PC-3 (cell line): ENCODE data around the gene IL1RAPL2. TPM values are rescaled to one million over a fixed set of nuclear protein-coding genes. Genes with fewer than 3 reads are reported as not detected.
A peak's percentile ranks its signal among the peaks of the same experiment; 100 is the strongest.

ENCODE experiments used
- ATAC-seq: fragments of 200-7000 bp; cut with Tn5 transposase; 2 replicates; pipeline ENCODE4 v1.9.1; 2020; ENCODE audit warnings: mild to moderate bottlenecking, moderate library complexity
- BruUV-seq: library from RNA; stranded (reverse); fragments of 400-500 nt; replicated peaks from 2 replicates; lab custom pipeline; 2021; lab: Mats Ljungman, UMichigan
- CTCF ChIA-PET: fragments of 300-600 bp; sonication (Branson Sonifier 250); formaldehyde crosslinking; loops from one replicate; lab custom pipeline; 2022; ENCODE audit warnings: antibody characterized with exemption; lab: Charles Lee
- POLR2A ChIA-PET: fragments of 300-600 bp; sonication (Branson Sonifier 250); formaldehyde crosslinking; loops from one replicate; lab custom pipeline; 2022; ENCODE audit warnings: antibody characterized with exemption; ENCODE audit not compliant: unreplicated experiment; lab: Charles Lee
- DNase-seq: peaks from one replicate; pipeline ENCODE4 v3.0.0-alpha.2; 2015
- H2AFZ ChIP-seq: fragments of 300-600 bp; sonication (generic); 2 replicates; pipeline ENCODE4 v1.6.0; 2016; ENCODE audit warnings: antibody characterized with exemption, low read length
- H3F3A ChIP-seq: fragments of 300-600 bp; sonication (generic); one replicate; pipeline ENCODE4 v1.6.0; 2017; ENCODE audit warnings: antibody characterized with exemption, low read length, control low read depth, mild to moderate bottlenecking; ENCODE audit not compliant: unreplicated experiment
- H3K27ac ChIP-seq: fragments of 300-600 bp; sonication (generic); 2 replicates; pipeline ENCODE4 v1.5.1; 2016; ENCODE audit warnings: mild to moderate bottlenecking, low read length
- H3K27me3 ChIP-seq: fragments of 300-600 bp; sonication (generic); 2 replicates; pipeline ENCODE4 v1.6.1; 2016; ENCODE audit warnings: low read length, mixed read lengths
- H3K36me3 ChIP-seq: fragments of 300-600 bp; sonication (generic); 2 replicates; pipeline ENCODE4 v1.6.1; 2016; ENCODE audit warnings: low read depth, mixed run types, low read length, mixed read lengths
- H3K4me1 ChIP-seq: fragments of 300-600 bp; sonication (generic); 2 replicates; pipeline ENCODE4 v1.5.1; 2016; ENCODE audit warnings: low read length; ENCODE audit not compliant: insufficient read depth
- H3K4me2 ChIP-seq: fragments of 300-600 bp; sonication (generic); 2 replicates; pipeline ENCODE4 v1.6.0; 2016; ENCODE audit warnings: low read length
- H3K4me3 ChIP-seq: fragments of 300-600 bp; sonication (generic); 2 replicates; pipeline ENCODE4 v1.5.1; 2016; ENCODE audit warnings: mild to moderate bottlenecking, low read length, mixed read lengths
- H3K79me2 ChIP-seq: fragments of 300-600 bp; sonication (generic); 2 replicates; pipeline ENCODE4 v1.6.1; 2017; ENCODE audit warnings: low read length, mixed read lengths
- H3K9ac ChIP-seq: fragments of 300-600 bp; sonication (generic); 2 replicates; pipeline ENCODE4 v1.6.0; 2016; ENCODE audit warnings: mild to moderate bottlenecking, low read length
- H3K9me2 ChIP-seq: fragments of 300-600 bp; sonication (generic); replicated peaks from 2 replicates; pipeline ENCODE4 v1.6.1; 2016; ENCODE audit warnings: mixed run types, low read length, mixed read lengths
- H3K9me3 ChIP-seq: fragments of 300-600 bp; sonication (generic); 2 replicates; pipeline ENCODE4 v1.6.1; 2016; ENCODE audit warnings: low read length, mixed read lengths
- H4K20me1 ChIP-seq: fragments of 300-600 bp; sonication (generic); 2 replicates; pipeline ENCODE4 v1.6.1; 2016; ENCODE audit warnings: low read length, mixed read lengths
- CTCF ChIP-seq: fragments of 300-600 bp; sonication (generic); conservative IDR thresholded peaks from 2 replicates; pipeline ENCODE4 v1.5.1; 2017; ENCODE audit warnings: antibody characterized with exemption, low read depth, mild to moderate bottlenecking, low read length
- EZH2 ChIP-seq: fragments of 300-600 bp; sonication (generic); IDR thresholded peaks from one replicate; pipeline ENCODE4 v1.6.1; 2017; ENCODE audit warnings: antibody characterized with exemption, mild to moderate bottlenecking, low read length; ENCODE audit not compliant: unreplicated experiment
- EZH2phosphoT487 ChIP-seq: fragments of 300-600 bp; sonication (generic); IDR thresholded peaks from 2 replicates; pipeline ENCODE4 v1.6.1; 2018; ENCODE audit warnings: mild to moderate bottlenecking, antibody characterized with exemption, low read length, borderline replicate concordance
- intact Hi-C: fragments of 100-400 bp; cut with micrococcal nuclease; formaldehyde crosslinking; loops from 2 replicates; pipeline ENCODE4 v1.9.0; 2023
- total RNA-seq: library from RNA; depleted of rRNA; stranded (reverse); fragments of >200 nt; gene quantifications from 2 replicates; pipeline ENCODE4 v1.2.3, GENCODE V29; 2014

IL1RAPL2 gene
- total RNA-seq, 1 experiment from 2014 or later, result 0.62 TPM

DNA sequence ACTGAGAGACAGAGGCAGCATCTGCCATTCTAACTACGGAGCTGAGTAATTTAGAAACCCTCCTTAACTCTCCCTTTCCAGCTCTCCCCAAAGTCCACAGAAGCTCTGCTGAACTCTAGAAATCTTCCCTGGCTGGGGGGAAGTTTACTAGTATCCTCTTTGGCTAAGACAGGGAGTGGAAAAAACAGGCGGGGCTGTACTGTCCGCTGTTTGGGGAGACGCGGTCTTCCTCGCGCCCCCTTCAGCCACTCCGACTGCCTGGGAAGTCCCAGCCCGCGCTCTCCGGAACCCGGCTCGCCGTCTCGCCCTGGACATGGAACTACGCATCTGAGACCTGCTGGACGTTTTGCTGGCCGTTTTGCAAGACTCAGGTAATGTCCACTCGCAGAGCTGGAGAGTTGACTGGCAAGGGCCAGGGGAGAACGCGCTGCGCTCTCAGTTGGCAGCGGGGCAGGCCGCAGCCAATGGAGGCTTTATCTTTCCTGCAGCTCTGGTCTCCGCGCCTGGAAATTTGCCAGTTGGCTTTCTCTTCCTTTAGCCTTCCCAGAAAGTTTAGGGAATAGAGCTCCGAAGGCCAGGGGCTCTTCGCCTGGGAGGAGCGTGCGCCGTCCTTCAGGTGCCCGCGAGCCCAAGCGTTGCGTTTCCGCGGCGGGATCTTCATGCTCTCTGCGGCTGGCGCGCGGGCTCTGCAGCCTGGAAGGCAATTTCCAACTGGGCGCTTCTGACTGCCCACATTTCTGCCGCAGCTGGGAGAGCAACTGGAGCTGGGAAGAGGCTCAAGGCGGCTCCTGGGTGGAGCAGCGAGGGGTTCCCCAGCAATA lies 892 bp downstream of the IL1RAPL2 start:
- Histone ChIP-seq H3K9me3 (no peaks in the 10 kb centered on the region), H3K36me3 (no peaks in the 10 kb centered on the region), H3K4me3 (peak overlapping the region; percentile 80), H3K4me2 (peak overlapping the region; percentile 90), H2AFZ (peak overlapping the region; percentile 89), H3K79me2 (no peaks in the 10 kb centered on the region), H3K27ac (no peak overlapping the region), H3F3A (no peaks in the 10 kb centered on the region), H3K9me2 (no peaks in the 10 kb centered on the region), H3K4me1 (no peaks in the 10 kb centered on the region), H3K9ac (no peak overlapping the region), H3K27me3 (peaks cover 17% of the 10 kb centered on the region), H4K20me1 (no peaks in the 10 kb centered on the region)
- DNase-seq (peak; percentile 12), ATAC-seq (peak; percentile 42)
- ChIA-PET POLR2A (interaction anchor here (0.6 kb wide), 1 partner anchor 77 kb away, joined by 3 read pairs; no protein-coding TSS in a partner anchor), CTCF (interaction anchor here (0.9 to 1.4 kb wide), 2 partner anchors 146 to 355 kb away, joined by 5 to 6 read pairs; no protein-coding TSS in a partner anchor)
- intact Hi-C loops, result loop anchor here (1.0 to 5.0 kb wide), 6 partner anchors 80 to 625 kb away; no protein-coding TSS in a partner anchor
- BruUV-seq, result no TSS peak
- TF ChIP-seq CTCF (no peak), EZH2 (no peak), EZH2phosphoT487 (no peak)

- no peak for DNase-seq
- H3K27me3 ChIP-seq, result peaks cover 17% of the 10 kb centered on the region
- no peaks in the 10 kb centered on the region for H3K36me3 ChIP-seq
- H3K27ac ChIP-seq, result no peak overlapping the region
- no peaks in the 10 kb centered on the region for H3F3A ChIP-seq
- no TSS peak for BruUV-seq
- peak overlapping the region; percentile 80 for H3K4me3 ChIP-seq
- no peaks in the 10 kb centered on the region for H3K9me3 ChIP-seq
- ATAC-seq, result no peak
- CTCF ChIA-PET, result no interaction called here
- TF ChIP-seq EZH2phosphoT487 (no peak), EZH2 (no peak), CTCF (no peak)
- H4K20me1 ChIP-seq, result no peaks in the 10 kb centered on the region
- POLR2A ChIA-PET, result no interaction called here
- no peak overlapping the region for H3K9ac ChIP-seq
- no peaks in the 10 kb centered on the region for H3K9me2 ChIP-seq
- H3K4me1 ChIP-seq, result no peaks in the 10 kb centered on the region
- peak overlapping the region; percentile 89; the same call in 1 of the 2 replicates for H2AFZ ChIP-seq
- H3K79me2 ChIP-seq, result no peaks in the 10 kb centered on the region
- intact Hi-C loops, result loop anchor here (5.0 kb wide), 4 partner anchors 80 to 625 kb away; no protein-coding TSS in a partner anchor
- peak overlapping the region; percentile 90 for H3K4me2 ChIP-seq
Measured at GRCh38 chrX:104567506-104567905, 1.5 kb downstream of the IL1RAPL2 start.
